NCI-H187 treated with DMSO at 0.1 percent for 48 hours (cell line): ENCODE measurements around the gene SCFD2.

Experiments used
- DNase-seq: peaks from one replicate; lab custom pipeline; 2025; lab: John Stamatoyannopoulos, UW

The SCFD2 gene

GRCh38 chr4:52824270-52824602 lies 541.6 kb downstream of the SCFD2 start:
- DNase-seq, result no peak

- no peak for DNase-seq
These were observed 542.2 kb downstream of the SCFD2 start for GRCh38 chr4:52823702-52824092.
